Prostate gland (tissue), 2 donors: Measurements from ENCODE around the gene AOPEP.
A peak's percentile ranks its signal among the peaks of the same experiment; 100 is the strongest.

Experiments used
- CTCF ChIP-seq, 4 experiments: fragments of 200-600 bp in 2 of 4; fragments of 450-650 bp in 2 of 4; sonication (generic) in 2 of 4; IDR thresholded peaks; 1 replicate in 3 of 4; 2 replicates in 1 of 4; pipeline ENCODE4 v1.5.1; 2016 to 2019; ENCODE audit warnings: antibody characterized with exemption in 4 of 4, mild to moderate bottlenecking in 2 of 4, moderate library complexity in 2 of 4
- POLR2A ChIP-seq: fragments of 450-650 bp; IDR thresholded peaks from one replicate; pipeline ENCODE4 v1.6.1; 2016; ENCODE audit warnings: antibody characterized with exemption, mild to moderate bottlenecking

GRCh38 chr9:95131023-95131943 lies 404.8 kb downstream of the AOPEP start:
- TF ChIP-seq CTCF (IDR thresholded peaks at IDR 0.05) (peak; percentile 32 to 78 (median 68)), POLR2A (no peak)
